HEK293T (cell line): Measurements from ENCODE around the gene TAGLN2.

Experiments
- CTCF ChIA-PET: fragments of 350-600 bp; formaldehyde crosslinking; extraction: SDS; loops from one replicate; lab custom pipeline; 2021; ENCODE audit warnings: antibody characterized with exemption, inconsistent platforms; lab: Yijun Ruan, JAX
- POLR2A ChIA-PET: fragments of 350-600 bp; formaldehyde crosslinking; extraction: SDS; loops from one replicate; lab custom pipeline; 2020; ENCODE audit warnings: antibody characterized with exemption, inconsistent platforms; lab: Yijun Ruan, JAX
- DNase-seq: peaks from one replicate; pipeline ENCODE4 v3.0.0; 2012; ENCODE audit warnings: mixed read lengths; ENCODE audit errors: extremely low spot score
- ARNT ChIP-seq: fragments of 450-650 bp; IDR thresholded peaks from 2 replicates; pipeline ENCODE4 v1.6.1; 2017; ENCODE audit warnings: mild to moderate bottlenecking
- BHLHE40 ChIP-seq: fragments of 450-650 bp; IDR thresholded peaks from 2 replicates; pipeline ENCODE4 v1.6.1; 2016; ENCODE audit warnings: mild to moderate bottlenecking, moderate library complexity, borderline replicate concordance
- CTBP1 ChIP-seq: fragments of 450-650 bp; IDR thresholded peaks from 2 replicates; pipeline ENCODE4 v1.6.1; 2016; ENCODE audit warnings: borderline replicate concordance
- ELF4 ChIP-seq: fragments of 450-650 bp; IDR thresholded peaks from 2 replicates; pipeline ENCODE4 v1.6.1; 2017; ENCODE audit warnings: antibody characterized with exemption
- FOXA1 ChIP-seq: fragments of 450-650 bp; IDR thresholded peaks from 2 replicates; pipeline ENCODE4 v1.6.1; 2016; ENCODE audit warnings: mild to moderate bottlenecking
- FOXK2 ChIP-seq: fragments of 450-650 bp; IDR thresholded peaks from 2 replicates; pipeline ENCODE4 v1.6.1; 2016; ENCODE audit warnings: mild to moderate bottlenecking
- FOXM1 ChIP-seq: fragments of 450-650 bp; IDR thresholded peaks from 2 replicates; pipeline ENCODE4 v1.6.1; 2017; ENCODE audit warnings: mild to moderate bottlenecking, borderline replicate concordance
- HDGF ChIP-seq: fragments of 450-650 bp; IDR thresholded peaks from 2 replicates; pipeline ENCODE4 v1.6.1; 2017; ENCODE audit warnings: antibody characterized with exemption, borderline replicate concordance
- L3MBTL2 ChIP-seq: fragments of 450-650 bp; conservative IDR thresholded peaks from 2 replicates; pipeline ENCODE4 v1.6.1; 2016; ENCODE audit warnings: mild to moderate bottlenecking
- LEF1 ChIP-seq: fragments of 450-650 bp; IDR thresholded peaks from 2 replicates; pipeline ENCODE4 v1.6.1; 2017; ENCODE audit warnings: mild to moderate bottlenecking, borderline replicate concordance
- NFRKB ChIP-seq: fragments of 450-650 bp; IDR thresholded peaks from 2 replicates; pipeline ENCODE4 v1.6.1; 2016; ENCODE audit warnings: mild to moderate bottlenecking, moderate library complexity
- SP1 ChIP-seq: fragments of 450-650 bp; IDR thresholded peaks from 2 replicates; pipeline ENCODE4 v1.6.1; 2017
- SUZ12 ChIP-seq: fragments of 450-650 bp; IDR thresholded peaks from 2 replicates; pipeline ENCODE4 v1.6.1; 2016; ENCODE audit warnings: mild to moderate bottlenecking
- TARDBP ChIP-seq: fragments of 450-650 bp; IDR thresholded peaks from 2 replicates; pipeline ENCODE4 v1.6.1; 2016
- ZNF384 ChIP-seq: fragments of 450-650 bp; IDR thresholded peaks from 2 replicates; pipeline ENCODE4 v1.6.1; 2016
- TF ChIP-seq, protein P1 (sequence below): fragments of 450-650 bp; IDR thresholded peaks from 2 replicates; pipeline ENCODE4 v1.6.1; 2016

The TAGLN2 gene

GRCh38 chr1:159959451-159959850 is 34.1 kb upstream of the TAGLN2 start:
- ChIA-PET CTCF (interaction anchor here (0.7 kb wide), 1 partner anchor 48 kb away, joined by 3 read pairs; no protein-coding TSS in a partner anchor), POLR2A (no interaction called here)
- DNase-seq = no peak
- TF ChIP-seq LEF1 (no peak), CTBP1 (no peak), BHLHE40 (no peak), ZNF384 (no peak), HDGF (no peak), NFRKB (no peak), ARNT (no peak), L3MBTL2 (no peak)

DNA sequence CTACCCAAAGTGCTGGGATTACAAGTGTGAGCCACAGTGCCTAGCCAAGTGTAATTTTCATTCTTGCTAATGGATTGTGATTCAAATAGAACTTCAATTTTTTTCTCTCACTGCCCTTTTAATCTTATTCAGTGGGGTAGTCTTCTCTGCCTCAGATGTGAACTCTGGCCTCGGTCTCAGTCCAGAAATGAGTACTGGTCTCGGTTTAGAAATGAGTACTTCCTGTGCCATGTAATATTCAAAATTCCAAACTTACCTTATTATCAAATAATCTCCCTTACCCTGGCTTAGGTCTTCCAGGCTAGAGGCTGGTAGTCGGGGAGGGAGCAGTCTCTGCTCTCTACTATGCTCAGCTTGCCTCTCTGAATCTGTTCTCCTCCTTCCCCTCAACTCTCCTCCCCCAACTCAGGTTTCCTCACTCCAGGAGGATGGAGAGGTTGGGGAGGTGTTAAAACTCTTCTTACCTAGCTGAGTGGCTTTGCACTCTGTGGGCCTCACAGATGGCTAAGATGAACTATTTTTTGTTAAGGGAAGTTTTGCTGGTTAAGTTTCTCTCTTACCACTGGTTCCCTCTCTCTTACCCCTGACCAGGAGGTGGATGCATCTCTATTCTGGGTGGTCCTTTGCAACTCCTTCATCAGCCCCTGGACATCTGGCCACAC is 33.5 kb upstream of the TAGLN2 start:
- no peak for DNase-seq
- POLR2A ChIA-PET = no interaction called here
- CTCF ChIA-PET = interaction anchor here (1.1 kb wide), 2 partner anchors 13 to 169 kb away, joined by 3 read pairs; partner anchors contain the start of gene IGSF9
- no peak for TF ChIP-seq FOXM1
- no peak for TF ChIP-seq CTBP1
- no peak for TF ChIP-seq FOXA1
- no peak for TF ChIP-seq L3MBTL2
- TF ChIP-seq SP1 = no peak
- TF ChIP-seq LEF1 = no peak
- no peak for TF ChIP-seq NFRKB
- no peak for TF ChIP-seq SUZ12
- TF ChIP-seq ZNF384 = no peak
- TF ChIP-seq BHLHE40 = no peak
- TF ChIP-seq HDGF = no peak
- TF ChIP-seq ELF4 = no peak
- TF ChIP-seq FOXK2 = no peak

- CTCF ChIA-PET = interaction anchor here (0.6 to 1.1 kb wide), 4 partner anchors 12 to 168 kb away, joined by 3 to 4 read pairs (median 3); partner anchors contain the start of gene IGSF9
- no peak for TF ChIP-seq FOXK2
- TF ChIP-seq SP1 = no peak
- TF ChIP-seq HDGF = no peak
- TF ChIP-seq NFRKB = no peak
- TF ChIP-seq ZNF384 = no peak
- no peak for TF ChIP-seq BHLHE40
- no peak for TF ChIP-seq TARDBP
- TF ChIP-seq FOXM1 = no peak
- POLR2A ChIA-PET = no interaction called here
- DNase-seq = no peak
These were observed 32.5 kb upstream of the TAGLN2 start for GRCh38 chr1:159957824-159958268.

- no peak for DNase-seq
- POLR2A ChIA-PET = interaction anchor here (1.2 kb wide), 1 partner anchor 9 kb away, joined by 3 read pairs; no protein-coding TSS in a partner anchor
- TF ChIP-seq ZNF384 (no peak), ARNT (no peak), SUZ12 (no peak), HDGF (no peak), FOXA1 (no peak), FOXM1 (no peak), LEF1 (no peak), BHLHE40 (no peak), TARDBP (no peak), CTBP1 (no peak), SP1 (no peak), ELF4 (no peak), FOXK2 (no peak), L3MBTL2 (no peak), NFRKB (no peak)
- TF ChIP-seq, protein P1, sequence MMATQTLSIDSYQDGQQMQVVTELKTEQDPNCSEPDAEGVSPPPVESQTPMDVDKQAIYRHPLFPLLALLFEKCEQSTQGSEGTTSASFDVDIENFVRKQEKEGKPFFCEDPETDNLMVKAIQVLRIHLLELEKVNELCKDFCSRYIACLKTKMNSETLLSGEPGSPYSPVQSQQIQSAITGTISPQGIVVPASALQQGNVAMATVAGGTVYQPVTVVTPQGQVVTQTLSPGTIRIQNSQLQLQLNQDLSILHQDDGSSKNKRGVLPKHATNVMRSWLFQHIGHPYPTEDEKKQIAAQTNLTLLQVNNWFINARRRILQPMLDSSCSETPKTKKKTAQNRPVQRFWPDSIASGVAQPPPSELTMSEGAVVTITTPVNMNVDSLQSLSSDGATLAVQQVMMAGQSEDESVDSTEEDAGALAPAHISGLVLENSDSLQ = no peak
- CTCF ChIA-PET = no interaction called here
These were observed 30.1 kb upstream of the TAGLN2 start for GRCh38 chr1:159955456-159955855.

DNA sequence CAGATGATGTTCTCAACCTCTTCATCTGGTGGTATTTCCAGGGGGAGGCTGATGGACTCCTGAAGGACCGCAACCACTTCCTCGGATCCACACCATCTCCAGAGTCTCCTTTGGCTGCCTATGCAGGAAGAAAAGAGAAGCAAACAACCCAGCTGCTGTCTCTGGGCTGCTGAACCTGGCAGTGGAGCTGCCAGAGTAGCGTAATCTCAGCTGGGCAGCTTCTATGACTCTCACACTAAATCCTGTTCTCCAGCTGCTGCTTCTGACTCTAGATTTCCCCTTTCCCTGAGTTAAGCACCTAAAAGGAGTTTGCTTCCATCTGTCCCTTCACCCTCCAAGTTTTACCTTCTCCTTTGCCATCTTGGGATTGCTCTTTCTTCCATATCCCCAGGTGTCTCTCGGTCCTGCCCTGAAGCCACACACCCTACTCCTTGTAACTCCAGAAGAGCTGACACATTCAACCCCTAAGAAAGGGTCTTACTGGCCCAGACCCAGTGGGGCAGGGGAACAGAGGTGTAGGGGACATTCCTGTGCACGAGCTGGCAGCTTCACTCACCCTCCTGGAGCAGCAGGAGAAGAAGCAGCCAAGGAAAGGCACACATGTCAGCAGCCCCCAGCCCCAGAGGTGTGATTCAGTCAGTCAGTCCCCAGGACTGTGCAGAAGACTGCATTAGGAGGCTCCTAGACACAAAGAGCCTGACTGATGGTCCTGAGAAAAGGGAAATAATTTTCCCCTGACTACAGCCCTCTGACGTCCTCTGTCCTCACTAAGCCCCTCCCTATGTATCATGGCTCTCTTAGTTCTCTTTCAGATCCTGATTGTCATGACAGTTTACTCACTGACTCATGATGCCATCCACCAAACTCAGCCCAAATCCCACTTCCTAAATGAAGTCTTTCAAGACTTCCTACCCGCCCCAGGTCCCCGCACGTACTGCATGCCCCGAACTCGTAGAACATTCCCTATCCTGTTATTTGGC is 28.5 kb upstream of the TAGLN2 start, which contains the start of gene SLAMF9:
Gene SLAMF9, minus strand, starts transcription at position 702 of the 980 bp plus-strand sequence. Its CDS starts 100 bp downstream, at position 602.
- no peak for TF ChIP-seq TARDBP
- no peak for TF ChIP-seq ZNF384
- TF ChIP-seq SUZ12 = no peak
- TF ChIP-seq ELF4 = no peak
- no peak for TF ChIP-seq L3MBTL2
- no peak for TF ChIP-seq LEF1
- no peak for TF ChIP-seq FOXM1
- TF ChIP-seq BHLHE40 = no peak
- DNase-seq = no peak
- ChIA-PET POLR2A (interaction anchor here (1.2 kb wide), 1 partner anchor 8 kb away, joined by 3 read pairs; no protein-coding TSS in a partner anchor), CTCF (no interaction called here)

- DNase-seq = no peak
- CTCF ChIA-PET = no interaction called here
- POLR2A ChIA-PET = interaction anchor here (1.7 kb wide), 1 partner anchor 19 kb away, joined by 4 read pairs; no protein-coding TSS in a partner anchor
- TF ChIP-seq CTBP1 (no peak), BHLHE40 (no peak), SUZ12 (no peak), ELF4 (no peak), FOXM1 (no peak), TARDBP (no peak), LEF1 (no peak), FOXA1 (no peak), FOXK2 (no peak), ZNF384 (no peak)
These were observed 27.6 kb upstream of the TAGLN2 start for GRCh38 chr1:159952932-159953331.
